ENCODE results near the gene SNED1. TPM values are rescaled to one million over a fixed set of nuclear protein-coding genes. Genes with fewer than 3 reads are reported as not detected.

Gene SNED1
- polyA plus RNA-seq, 2 of the 4 experiments (the other 2 are of a cell fraction), result 0.15 to 0.21 TPM

- TF ChIP-seq RARB (CRISPR knock-in tag; IDR thresholded peaks at IDR 0.05) (no peak), TP53 (CRISPR knock-in tag; IDR thresholded peaks at IDR 0.05) (no peak), HOXB5 (CRISPR knock-in tag; IDR thresholded peaks at IDR 0.05) (no peak), JUNB (IDR thresholded peaks at IDR 0.05) (no peak), PHF8 (IDR thresholded peaks at IDR 0.05; ENCODE audit: borderline replicate concordance, low read depth) (no peak), JUN (IDR thresholded peaks at IDR 0.05) (no peak), SMC3 (IDR thresholded peaks at IDR 0.05) (no peak), RCOR1 (IDR thresholded peaks at IDR 0.05; ENCODE audit: low read depth, low read length) (no peak), MAFK (IDR thresholded peaks at IDR 0.05; ENCODE audit: partially characterized antibody) (no peak), CHD2 (IDR thresholded peaks at IDR 0.05; ENCODE audit: low read length, partially characterized antibody) (no peak)
- DNase-seq (ENCODE audit: low read depth in 1 of 2, low spot score in 1 of 2) (no peak), ATAC-seq (peak; percentile 16 to 31; a peak in 3 of 6 replicates), FAIRE-seq (no peak)
- POLR2A ChIA-PET, result no interaction called here
- Histone ChIP-seq H3K4me2 (no peak overlapping the region), H3K27ac (no peak overlapping the region), H3K9me3 (no peaks in the 10 kb centered on the region), H3K4me3 (no peak overlapping the region), H3K4me1 (no peaks in the 10 kb centered on the region)
- WGBS (ENCODE audit: missing lambda C conversion rate), result 85% methylated on average over 9 of the region's 9 CpGs
- CTCF ChIA-PET, result interaction anchor here (0.8 kb wide), 1 partner anchor 9 kb away, joined by 3 read pairs; no protein-coding TSS in a partner anchor
These were observed 82.8 kb downstream of the SNED1 start for GRCh38 chr2:241081190-241081642.

DNA sequence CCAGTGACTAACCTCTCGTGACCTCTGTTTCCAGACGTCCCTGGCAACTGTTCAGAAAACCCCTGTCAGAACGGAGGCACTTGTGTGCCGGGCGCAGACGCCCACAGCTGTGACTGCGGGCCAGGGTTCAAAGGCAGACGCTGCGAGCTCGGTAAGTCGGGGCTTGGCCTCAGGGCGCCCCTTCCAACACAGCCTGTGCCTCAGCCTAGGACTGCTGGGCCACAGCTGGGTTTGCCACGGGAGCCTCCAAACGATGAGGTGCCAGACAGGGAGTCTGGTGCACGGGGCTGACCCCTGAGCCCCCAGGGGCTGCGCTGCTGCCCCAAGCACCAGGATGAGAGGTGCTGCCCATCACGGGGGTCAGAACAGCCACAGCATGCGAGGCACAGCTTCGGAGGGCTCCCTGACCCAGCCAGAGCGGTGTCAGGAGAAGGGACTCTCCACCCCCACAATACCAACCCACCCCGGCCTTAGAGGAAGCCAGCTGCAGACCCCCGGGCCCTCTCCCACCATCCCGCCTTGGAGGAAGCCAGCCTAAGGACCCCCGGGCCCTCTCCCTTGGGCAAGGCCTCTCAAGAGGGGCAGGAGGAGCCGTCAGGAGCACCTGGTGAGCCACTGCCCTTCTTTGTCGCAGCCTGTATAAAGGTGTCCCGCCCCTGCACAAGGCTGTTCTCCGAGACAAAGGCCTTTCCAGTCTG lies 83.4 kb downstream of the SNED1 start:
- no peak for TF ChIP-seq RAD21 (conservative IDR thresholded peaks at IDR 0.05 in 1 of 2, IDR thresholded peaks at IDR 0.05 in 1 of 2)
- TF ChIP-seq TP53 (CRISPR knock-in tag; IDR thresholded peaks at IDR 0.05), result no peak
- TF ChIP-seq SREBF2 (IDR thresholded peaks at IDR 0.05), result no peak
- no peak for TF ChIP-seq RFX5 (IDR thresholded peaks at IDR 0.05)
- POLR2A ChIA-PET, result no interaction called here
- Histone ChIP-seq H3K9me3 (no peaks in the 10 kb centered on the region), H3K4me3 (no peak overlapping the region), H3K4me1 (no peaks in the 10 kb centered on the region), H3K27ac (no peak overlapping the region), H3K4me2 (no peak overlapping the region)
- WGBS (ENCODE audit: missing lambda C conversion rate), result 84% methylated on average over 16 of the region's 28 CpGs
- CTCF ChIA-PET, result interaction anchor here (0.9 kb wide), 1 partner anchor 167 kb away, joined by 3 read pairs; no protein-coding TSS in a partner anchor
- ATAC-seq (peak in 1 of 2 experiments; percentile 12; a peak in 2 of 6 replicates), FAIRE-seq (no peak), DNase-seq (ENCODE audit: low read depth in 1 of 2, low spot score in 1 of 2) (no peak)

GRCh38 chr2:241082341-241083090 lies 84.1 kb downstream of the SNED1 start:
- H3K4me1 ChIP-seq, result no peaks in the 10 kb centered on the region
- no peak for DNase-seq (ENCODE audit: low read depth in 1 of 2, low spot score in 1 of 2)
- no peak overlapping the region for H3K4me2 ChIP-seq
- POLR2A ChIA-PET, result no interaction called here
- 90% methylated on average over 12 of the region's 14 CpGs for WGBS (ENCODE audit: missing lambda C conversion rate)
- no peaks in the 10 kb centered on the region for H3K9me3 ChIP-seq
- FAIRE-seq, result no peak
- peak in 1 of 2 experiments; percentile 8; a peak in 4 of 6 replicates for ATAC-seq
- no peak overlapping the region for H3K27ac ChIP-seq
- H3K4me3 ChIP-seq, result no peak overlapping the region
- TF ChIP-seq JUN (IDR thresholded peaks at IDR 0.05), result no peak
- TF ChIP-seq PHF8 (IDR thresholded peaks at IDR 0.05; ENCODE audit: borderline replicate concordance, low read depth), result no peak
- TF ChIP-seq RARB (CRISPR knock-in tag; IDR thresholded peaks at IDR 0.05), result no peak
- no peak for TF ChIP-seq HDAC2 (IDR thresholded peaks at IDR 0.05)
- TF ChIP-seq HES2 (IDR thresholded peaks at IDR 0.05), result no peak
- no peak for TF ChIP-seq MYC (IDR thresholded peaks at IDR 0.05; ENCODE audit: borderline replicate concordance, low read length)
- TF ChIP-seq TP53 (CRISPR knock-in tag; IDR thresholded peaks at IDR 0.05), result no peak
- no peak for TF ChIP-seq HOXA7 (CRISPR knock-in tag; IDR thresholded peaks at IDR 0.05)
- no peak for TF ChIP-seq FOSL2 (IDR thresholded peaks at IDR 0.05)
- no peak for TF ChIP-seq FOSL2 (CRISPR knock-in tag; IDR thresholded peaks at IDR 0.05)
- no peak for TF ChIP-seq ELK1 (IDR thresholded peaks at IDR 0.05; ENCODE audit: low read depth, low read length)
- TF ChIP-seq ESRRA (IDR thresholded peaks at IDR 0.05; ENCODE audit: borderline replicate concordance, low read length), result no peak
- no peak for TF ChIP-seq CHD2 (IDR thresholded peaks at IDR 0.05; ENCODE audit: low read length, partially characterized antibody)
- TF ChIP-seq, protein P1, sequence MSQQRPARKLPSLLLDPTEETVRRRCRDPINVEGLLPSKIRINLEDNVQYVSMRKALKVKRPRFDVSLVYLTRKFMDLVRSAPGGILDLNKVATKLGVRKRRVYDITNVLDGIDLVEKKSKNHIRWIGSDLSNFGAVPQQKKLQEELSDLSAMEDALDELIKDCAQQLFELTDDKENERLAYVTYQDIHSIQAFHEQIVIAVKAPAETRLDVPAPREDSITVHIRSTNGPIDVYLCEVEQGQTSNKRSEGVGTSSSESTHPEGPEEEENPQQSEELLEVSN (IDR thresholded peaks at IDR 0.05; ENCODE audit: borderline replicate concordance, low read depth), result no peak
- TF ChIP-seq EP300 (IDR thresholded peaks at IDR 0.05), result no peak
- CTCF ChIA-PET, result interaction anchor here (0.7 to 0.9 kb wide), 2 partner anchors 168 to 691 kb away, joined by 3 read pairs; no protein-coding TSS in a partner anchor
